Psoas muscle (tissue), 8 donors: ENCODE measurements around the gene EVPL. TPM values are rescaled to one million over a fixed set of nuclear protein-coding genes. Genes with fewer than 3 reads are reported as not detected.

Experiments
- ATAC-seq, 4 donors: fragments of 200-7000 bp; cut with Tn5 transposase; one replicate each; pipeline ENCODE4 v1.9.1; 2020; ENCODE audit warnings: moderate library complexity in 3 of 4, mild to moderate bottlenecking in 2 of 4
- DNase-seq, 2 donors: peaks; one replicate each; pipeline ENCODE4 v3.0.0-alpha.2; 2020
- H3K27ac ChIP-seq: fragments of 200-600 bp; one replicate; pipeline ENCODE4 v1.8.0; 2022
- H3K27me3 ChIP-seq, 3 donors: fragments of 200-600 bp in 1 of 3; one replicate each; pipeline versions ENCODE4 v1.6.1 to v1.8.0; 2013 to 2022; ENCODE audit warnings: low read length in 2 of 3, mild to moderate bottlenecking in 2 of 3, moderate library complexity in 1 of 3; ENCODE audit not compliant: insufficient read depth in 3 of 3
- H3K36me3 ChIP-seq, 2 donors: fragments of 200-600 bp in 1 of 2; one replicate each; pipeline versions ENCODE4 v1.6.1 to v1.8.0; 2013 to 2022; ENCODE audit warnings: low read depth in 1 of 2, mild to moderate bottlenecking in 1 of 2, moderate library complexity in 1 of 2; ENCODE audit not compliant: insufficient read depth in 1 of 2
- H3K4me1 ChIP-seq: fragments of 200-600 bp; one replicate; pipeline ENCODE4 v1.8.0; 2022
- H3K4me3 ChIP-seq: fragments of 200-600 bp; one replicate; pipeline ENCODE4 v1.8.0; 2022; ENCODE audit warnings: mild to moderate bottlenecking
- H3K9me3 ChIP-seq: fragments of 200-600 bp; one replicate; pipeline ENCODE4 v1.8.0; 2022
- WGBS, 3 donors: extraction: QIAGEN DNeasy Blood & Tissue Kit; methylation state at CpG; one replicate each; pipeline versions ENCODE4 v1.1.6 to v1.1.7; 2013; 5-methylcytosine and 5-hydroxymethylcytosine counted together
- intact Hi-C, 2 donors: fragments of 100-400 bp; cut with DNase I; formaldehyde crosslinking; loops; one replicate each; pipeline versions ENCODE4 v1.11.0 to v1.14.2; 2022
- polyA plus RNA-seq, 3 donors: library from polyadenylated mRNA; stranded (reverse); fragments of 200-250 nt; gene quantifications; one replicate each; pipeline ENCODE4 v1.2.3, GENCODE V29; 2013
- total RNA-seq, 4 donors: library from RNA; stranded (reverse); fragmentation: NEBNext Ultra II Directional in 2 of 4; extraction: Animal tissue kit (Norgen Biotek cat#: 25700) in 2 of 4; gene quantifications; one replicate each; pipeline versions ENCODE4 v1.2.1 to v1.2.4, GENCODE V29; 2021 to 2023
- TF ChIP-seq, protein P1 (sequence below): fragments of 200-600 bp; IDR thresholded peaks from one replicate; pipeline ENCODE4 v1.8.0; 2022; ENCODE audit warnings: antibody characterized with exemption
- donor health status: healthy with polysubstance abuse.
- donor health status: DM: no; HTN: no; CAD: no; lungs with moderate emphysema.
- donor health status: Bipolar disorder and iron deficiency.
- donor health status: healthy.
- donor health status: DM: yes; HTN: yes; CAD: no.
- donor health status: DM: no; HTN: no; CAD: no.
- donor health status: DM: no; HTN: no; CAD: no.
- donor health status: DM: yes; HTN: yes; CAD: no.

EVPL gene
- total and polyA plus RNA-seq, 7 donors = 0.03 to 0.36 (median 0.11) TPM; not detected in 1

DNA sequence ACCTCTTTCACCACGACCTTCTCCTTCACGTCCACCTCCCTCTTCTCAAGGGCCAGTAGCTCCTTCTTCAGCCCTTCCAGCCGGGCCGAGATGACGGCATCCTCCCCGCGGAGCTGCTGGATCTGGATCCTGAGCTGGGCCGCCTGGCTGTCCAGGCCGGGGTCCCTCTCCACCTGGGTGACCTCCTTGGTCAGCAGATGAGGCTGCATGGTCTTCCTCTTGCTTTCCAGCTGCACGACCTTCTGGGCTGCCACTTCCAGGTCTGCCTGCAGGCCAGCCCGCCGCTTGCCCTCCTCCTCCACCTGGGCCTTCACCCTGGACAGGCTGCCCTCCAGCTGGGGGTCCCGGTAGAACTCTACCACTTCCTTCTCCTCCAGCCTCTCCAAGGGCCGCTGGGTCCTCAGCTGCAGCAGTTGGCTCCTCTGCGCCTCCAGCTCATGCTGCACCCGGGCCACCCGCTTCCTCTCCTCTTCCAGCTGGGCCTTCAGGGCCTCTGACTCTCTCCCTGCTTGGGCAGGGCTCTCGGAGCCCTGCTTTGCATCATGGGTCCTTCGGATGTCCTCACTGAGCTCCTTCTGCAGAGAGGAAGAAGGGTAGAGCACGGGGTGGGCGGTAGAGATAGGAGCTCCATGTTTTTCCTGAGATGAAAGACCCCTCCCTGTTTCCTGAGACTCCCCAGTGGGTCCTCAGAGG is 17.0 kb downstream of the EVPL start:
- no peak for ATAC-seq
- intact Hi-C loops = loop anchor here (5.0 to 10.0 kb wide), 2 partner anchors 285 to 292 kb away; no protein-coding TSS in a partner anchor
- Histone ChIP-seq H3K4me3 (no peak overlapping the region), H3K27ac (no peak overlapping the region), H3K9me3 (no peaks in the 10 kb centered on the region), H3K4me1 (peaks cover 3% of the 10 kb centered on the region), H3K27me3 (peaks cover 0 to under 1% (median 0%) of the 10 kb centered on the region in 3 donors), H3K36me3 (no peaks in the 10 kb centered on the region)
- no peak for DNase-seq
- TF ChIP-seq, protein P1, sequence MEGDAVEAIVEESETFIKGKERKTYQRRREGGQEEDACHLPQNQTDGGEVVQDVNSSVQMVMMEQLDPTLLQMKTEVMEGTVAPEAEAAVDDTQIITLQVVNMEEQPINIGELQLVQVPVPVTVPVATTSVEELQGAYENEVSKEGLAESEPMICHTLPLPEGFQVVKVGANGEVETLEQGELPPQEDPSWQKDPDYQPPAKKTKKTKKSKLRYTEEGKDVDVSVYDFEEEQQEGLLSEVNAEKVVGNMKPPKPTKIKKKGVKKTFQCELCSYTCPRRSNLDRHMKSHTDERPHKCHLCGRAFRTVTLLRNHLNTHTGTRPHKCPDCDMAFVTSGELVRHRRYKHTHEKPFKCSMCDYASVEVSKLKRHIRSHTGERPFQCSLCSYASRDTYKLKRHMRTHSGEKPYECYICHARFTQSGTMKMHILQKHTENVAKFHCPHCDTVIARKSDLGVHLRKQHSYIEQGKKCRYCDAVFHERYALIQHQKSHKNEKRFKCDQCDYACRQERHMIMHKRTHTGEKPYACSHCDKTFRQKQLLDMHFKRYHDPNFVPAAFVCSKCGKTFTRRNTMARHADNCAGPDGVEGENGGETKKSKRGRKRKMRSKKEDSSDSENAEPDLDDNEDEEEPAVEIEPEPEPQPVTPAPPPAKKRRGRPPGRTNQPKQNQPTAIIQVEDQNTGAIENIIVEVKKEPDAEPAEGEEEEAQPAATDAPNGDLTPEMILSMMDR = no peak
- 88 to 90% (median 88%) methylated on average over 19 to 21 of the region's 21 CpGs for WGBS, 3 donors

DNA sequence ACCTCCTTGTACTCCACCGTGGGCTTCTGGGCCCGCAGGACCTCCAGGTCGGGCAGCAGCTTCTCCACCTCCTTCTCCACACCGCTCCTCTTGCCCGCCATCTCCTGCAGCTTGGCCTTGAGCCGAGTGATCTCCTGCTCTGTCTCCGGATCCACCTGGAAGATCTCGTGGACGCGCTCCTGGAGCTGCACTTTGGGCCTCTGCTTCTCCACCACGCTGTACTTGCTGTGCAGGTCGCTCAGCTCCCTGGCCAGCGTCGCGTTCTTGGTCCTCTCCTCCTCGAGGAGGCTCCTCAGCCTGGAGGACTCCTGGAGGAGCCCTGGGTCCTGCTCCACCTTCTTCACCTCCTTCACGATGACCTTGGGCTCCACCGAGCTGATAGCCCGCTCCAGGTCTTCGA is 17.7 kb downstream of the EVPL start:
- no peaks in the 10 kb centered on the region for H3K27me3 ChIP-seq
- peaks cover 3% of the 10 kb centered on the region for H3K4me1 ChIP-seq
- DNase-seq (no peak), ATAC-seq (no peak)
- H3K9me3 ChIP-seq = no peaks in the 10 kb centered on the region
- TF ChIP-seq, protein P1 = no peak
- 93 to 96% (median 93%) methylated on average over 19 to 20 of the region's 20 CpGs for WGBS, 3 donors
- intact Hi-C loops = no loop called here
- no peaks in the 10 kb centered on the region for H3K36me3 ChIP-seq
- no peak overlapping the region for H3K4me3 ChIP-seq
- H3K27ac ChIP-seq = no peak overlapping the region

DNA sequence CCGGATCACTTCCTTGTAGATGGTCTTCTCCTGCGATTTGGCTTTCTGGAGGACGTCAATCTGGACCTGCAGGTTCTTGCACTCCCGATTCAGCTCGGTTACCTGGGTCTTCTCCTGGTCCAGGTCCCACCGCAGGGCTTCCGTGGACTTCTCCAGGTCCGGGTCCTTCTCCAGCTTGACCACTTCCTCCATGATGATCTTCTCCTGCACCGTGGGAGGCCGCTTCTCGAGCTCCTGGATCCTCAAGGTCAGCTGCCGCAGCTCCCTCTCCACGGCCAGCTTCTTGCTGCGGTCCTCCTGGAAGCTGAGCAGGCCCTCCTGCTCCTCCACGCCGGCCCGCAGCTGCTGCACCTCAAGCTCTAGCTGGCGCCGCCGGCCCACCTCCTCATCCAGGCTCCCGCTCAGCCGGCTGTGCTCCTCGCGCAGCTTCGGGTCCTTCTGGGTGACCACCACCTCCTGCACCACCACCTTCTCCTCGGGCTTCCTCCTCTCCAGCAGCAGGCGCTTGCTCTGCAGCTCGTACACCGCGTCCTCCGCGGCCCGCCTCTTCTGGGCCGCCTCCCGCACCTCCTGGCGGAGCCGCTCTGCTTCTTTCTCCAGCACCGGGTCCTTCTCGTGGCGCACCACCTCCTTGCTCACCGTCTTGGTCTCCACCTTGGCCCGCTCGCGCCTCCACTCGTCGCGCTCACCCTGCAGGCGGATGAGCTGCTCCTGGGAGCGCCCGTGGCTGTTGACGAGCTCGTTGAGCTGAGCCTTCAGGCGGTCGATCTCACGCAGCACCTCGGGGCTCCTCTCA is 18.3 kb downstream of the EVPL start:
- H3K27me3 ChIP-seq = no peaks in the 10 kb centered on the region
- intact Hi-C loops = no loop called here
- H3K27ac ChIP-seq = no peak overlapping the region
- no peaks in the 10 kb centered on the region for H3K9me3 ChIP-seq
- WGBS, 3 donors = 93 to 94% (median 93%) methylated on average over 51 to 56 of the region's 56 CpGs
- TF ChIP-seq, protein P1 = no peak
- no peak for DNase-seq
- ATAC-seq = no peak
- H3K4me1 ChIP-seq = no peaks in the 10 kb centered on the region
- H3K4me3 ChIP-seq = no peak overlapping the region
- H3K36me3 ChIP-seq = no peaks in the 10 kb centered on the region

DNA sequence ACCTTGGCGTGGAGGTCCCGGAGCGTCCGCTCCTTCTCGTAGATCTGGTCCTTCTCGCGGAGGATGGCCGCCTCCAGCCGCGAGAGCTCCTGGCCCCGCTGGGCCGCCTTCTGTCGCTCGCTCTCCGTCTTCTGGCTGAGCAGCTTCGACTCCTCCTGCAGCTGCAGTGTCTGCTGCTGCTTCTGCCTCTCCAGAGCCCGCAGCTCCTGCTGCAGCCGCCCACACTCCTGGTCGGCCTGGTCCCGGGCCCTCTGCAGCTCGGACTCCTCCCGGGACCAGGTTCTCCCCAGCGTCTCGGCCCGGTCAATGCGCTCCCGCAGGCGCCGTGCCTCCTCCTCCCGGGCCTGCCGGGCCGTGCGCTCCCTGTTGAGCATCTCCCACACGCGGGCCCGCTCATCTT is 18.9 kb downstream of the EVPL start:
- no peaks in the 10 kb centered on the region for H3K36me3 ChIP-seq
- DNase-seq (no peak), ATAC-seq (no peak)
- WGBS, 3 donors = 86 to 92% (median 88%) methylated on average over 34 to 36 of the region's 36 CpGs
- H3K4me1 ChIP-seq = no peaks in the 10 kb centered on the region
- TF ChIP-seq, protein P1 = no peak
- intact Hi-C loops = no loop called here
- H3K27ac ChIP-seq = no peak overlapping the region
- H3K27me3 ChIP-seq = no peaks in the 10 kb centered on the region
- no peak overlapping the region for H3K4me3 ChIP-seq
- H3K9me3 ChIP-seq = no peaks in the 10 kb centered on the region
